Right atrium auricular region (tissue), 2 donors: ENCODE results near the gene SFT2D1. TPM values are rescaled to one million over a fixed set of nuclear protein-coding genes. Genes with fewer than 3 reads are reported as not detected.
A peak's percentile ranks its signal among the peaks of the same experiment; 100 is the strongest.

ENCODE experiments used
- DNase-seq: peaks from one replicate; pipeline ENCODE4 v3.0.0-alpha.2; 2019; ENCODE audit warnings: low spot score
- H3K27ac ChIP-seq, 2 donors: fragments of 200-600 bp; sonication (generic); 1 replicate in 1 of 2; 2 replicates in 1 of 2; pipeline ENCODE4 v1.5.1; 2016 to 2019
- H3K27me3 ChIP-seq, 2 donors: fragments of 200-600 bp; sonication (generic); one replicate each; pipeline versions ENCODE4 v1.5.1 to v1.6.0; 2017 to 2019
- H3K36me3 ChIP-seq: fragments of 200-600 bp; sonication (generic); one replicate; pipeline ENCODE4 v1.5.1; 2016
- H3K4me1 ChIP-seq, 2 donors: fragments of 200-600 bp; sonication (generic); one replicate each; pipeline versions ENCODE4 v1.5.1 to v1.6.0; 2017 to 2019
- H3K4me3 ChIP-seq, 2 donors: fragments of 200-600 bp; sonication (generic); 1 replicate in 1 of 2; 2 replicates in 1 of 2; pipeline ENCODE4 v1.5.1; 2017 to 2019; ENCODE audit warnings: mild to moderate bottlenecking in 1 of 2, moderate library complexity in 1 of 2
- H3K9me3 ChIP-seq, 2 donors: fragments of 200-600 bp; sonication (generic); one replicate each; pipeline ENCODE4 v1.5.1; 2019
- total RNA-seq, 2 donors: library from RNA; depleted of rRNA; stranded (reverse); fragments of >200 nt; gene quantifications; one replicate each; pipeline ENCODE4 v1.1.0, GENCODE V29; 2016
- TF ChIP-seq, protein P1 (sequence below), 2 donors: fragments of 200-600 bp; sonication (generic); IDR thresholded peaks; one replicate each; pipeline ENCODE4 v1.5.1; 2019; ENCODE audit warnings: antibody characterized with exemption in 2 of 2

Gene SFT2D1
- total RNA-seq, 2 donors from 2014 or later = 29.4 TPM

DNA sequence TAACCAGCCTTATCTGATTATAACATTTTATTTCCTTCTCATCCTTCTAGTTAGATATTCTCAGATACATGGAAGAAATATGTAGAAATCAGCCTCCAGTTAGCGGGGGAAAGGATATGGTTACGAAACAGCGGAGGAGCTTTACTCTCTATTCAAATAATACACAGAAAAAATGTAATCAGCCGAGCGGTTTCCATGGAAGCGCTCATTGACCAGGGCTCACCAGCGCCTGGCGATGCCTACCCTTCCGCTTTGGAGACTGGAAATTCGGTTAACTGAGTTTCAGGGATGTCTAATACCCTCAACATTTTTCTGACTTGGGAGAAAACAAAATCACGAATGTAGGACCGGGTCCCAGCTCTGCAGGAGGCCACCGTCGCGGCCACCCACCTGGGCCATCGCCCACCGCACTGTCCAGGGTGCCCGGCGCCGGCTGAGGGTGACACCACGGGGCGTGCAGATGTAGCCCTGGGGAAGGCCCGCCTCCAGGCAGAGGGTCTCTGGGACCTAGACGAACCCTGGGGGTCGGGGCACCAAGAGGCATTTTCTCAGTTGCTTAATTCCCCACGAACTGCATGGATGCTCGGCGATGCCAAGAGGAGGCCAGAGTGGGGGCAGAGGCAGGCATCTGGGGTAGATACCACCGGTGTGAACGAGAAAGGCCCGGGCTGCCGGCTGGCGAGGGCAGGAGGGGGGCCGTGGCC, 35.8 kb downstream of the SFT2D1 start:
- H3K4me1 ChIP-seq = peaks cover 0 to 18% of the 10 kb centered on the region in 2 donors
- no peak overlapping the region for H3K27ac ChIP-seq
- no peaks in the 10 kb centered on the region for H3K9me3 ChIP-seq
- peaks cover 0 to 20% of the 10 kb centered on the region in 2 donors for H3K27me3 ChIP-seq
- TF ChIP-seq, protein P1, sequence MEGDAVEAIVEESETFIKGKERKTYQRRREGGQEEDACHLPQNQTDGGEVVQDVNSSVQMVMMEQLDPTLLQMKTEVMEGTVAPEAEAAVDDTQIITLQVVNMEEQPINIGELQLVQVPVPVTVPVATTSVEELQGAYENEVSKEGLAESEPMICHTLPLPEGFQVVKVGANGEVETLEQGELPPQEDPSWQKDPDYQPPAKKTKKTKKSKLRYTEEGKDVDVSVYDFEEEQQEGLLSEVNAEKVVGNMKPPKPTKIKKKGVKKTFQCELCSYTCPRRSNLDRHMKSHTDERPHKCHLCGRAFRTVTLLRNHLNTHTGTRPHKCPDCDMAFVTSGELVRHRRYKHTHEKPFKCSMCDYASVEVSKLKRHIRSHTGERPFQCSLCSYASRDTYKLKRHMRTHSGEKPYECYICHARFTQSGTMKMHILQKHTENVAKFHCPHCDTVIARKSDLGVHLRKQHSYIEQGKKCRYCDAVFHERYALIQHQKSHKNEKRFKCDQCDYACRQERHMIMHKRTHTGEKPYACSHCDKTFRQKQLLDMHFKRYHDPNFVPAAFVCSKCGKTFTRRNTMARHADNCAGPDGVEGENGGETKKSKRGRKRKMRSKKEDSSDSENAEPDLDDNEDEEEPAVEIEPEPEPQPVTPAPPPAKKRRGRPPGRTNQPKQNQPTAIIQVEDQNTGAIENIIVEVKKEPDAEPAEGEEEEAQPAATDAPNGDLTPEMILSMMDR (IDR thresholded peaks at IDR 0.05) = no peak
- DNase-seq = no peak
- H3K36me3 ChIP-seq = no peaks in the 10 kb centered on the region
- H3K4me3 ChIP-seq = peak overlapping the region in 1 of 2 donors; percentile 53

DNA sequence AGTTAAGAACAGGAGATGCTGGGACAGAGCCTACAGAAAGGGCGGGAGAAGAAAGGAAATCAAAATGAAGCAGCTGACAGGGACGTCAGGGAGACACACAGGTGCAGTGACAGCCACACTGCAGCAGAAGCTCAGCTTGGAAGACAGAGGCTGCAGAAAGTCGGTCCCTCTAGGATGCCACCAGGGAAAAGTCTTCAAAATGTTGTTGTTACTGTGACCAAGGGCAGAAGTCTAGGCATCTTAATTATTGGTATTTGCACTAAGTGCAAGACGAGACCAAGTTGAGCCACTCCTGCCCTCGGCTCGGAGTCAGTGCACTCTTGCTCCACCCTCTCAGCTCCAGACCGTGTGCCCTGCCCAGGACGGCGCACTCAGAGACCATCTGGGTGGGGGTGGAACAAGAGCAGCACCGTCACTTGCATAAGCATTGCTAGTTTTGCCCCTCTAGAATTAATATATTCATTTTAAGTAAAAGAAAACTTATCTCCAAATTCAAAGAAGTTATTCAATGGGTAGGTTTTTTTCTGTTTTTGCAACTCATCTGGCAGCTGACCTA, 36.7 kb downstream of the SFT2D1 start:
- no peak overlapping the region for H3K27ac ChIP-seq
- H3K4me3 ChIP-seq = no peak overlapping the region
- no peaks in the 10 kb centered on the region for H3K36me3 ChIP-seq
- peaks cover 0 to 20% of the 10 kb centered on the region in 2 donors for H3K27me3 ChIP-seq
- no peak for DNase-seq
- H3K9me3 ChIP-seq = no peaks in the 10 kb centered on the region
- TF ChIP-seq, protein P1 (IDR thresholded peaks at IDR 0.05) = no peak
- H3K4me1 ChIP-seq = peaks cover 0 to 18% of the 10 kb centered on the region in 2 donors

DNA sequence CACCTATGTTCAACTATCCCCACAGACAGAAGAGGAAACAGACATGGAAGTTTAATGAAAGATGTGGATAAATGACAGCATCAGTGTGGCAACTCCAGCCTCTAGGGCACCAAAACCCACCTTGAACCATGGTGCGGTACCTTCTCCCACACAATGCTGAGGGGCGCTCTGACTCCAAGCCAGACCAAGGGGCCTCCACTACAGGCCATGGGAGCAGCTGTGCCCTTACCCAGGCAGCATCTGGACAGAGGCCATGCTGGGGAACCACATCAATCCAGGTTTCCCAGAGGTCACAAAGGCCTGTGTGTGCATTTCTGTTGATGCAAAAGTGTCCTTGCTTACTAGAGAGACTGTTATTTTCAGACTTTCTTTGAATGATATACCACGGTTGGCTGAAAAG, 38.2 kb downstream of the SFT2D1 start:
- TF ChIP-seq, protein P1 (IDR thresholded peaks at IDR 0.05) = no peak
- Histone ChIP-seq H3K27me3 (peaks cover 0 to 20% of the 10 kb centered on the region in 2 donors), H3K36me3 (no peaks in the 10 kb centered on the region), H3K4me3 (no peak overlapping the region), H3K9me3 (peaks cover 0 to 6% of the 10 kb centered on the region in 2 donors), H3K4me1 (peaks cover 0 to 18% of the 10 kb centered on the region in 2 donors), H3K27ac (no peak overlapping the region)
- no peak for DNase-seq

DNA sequence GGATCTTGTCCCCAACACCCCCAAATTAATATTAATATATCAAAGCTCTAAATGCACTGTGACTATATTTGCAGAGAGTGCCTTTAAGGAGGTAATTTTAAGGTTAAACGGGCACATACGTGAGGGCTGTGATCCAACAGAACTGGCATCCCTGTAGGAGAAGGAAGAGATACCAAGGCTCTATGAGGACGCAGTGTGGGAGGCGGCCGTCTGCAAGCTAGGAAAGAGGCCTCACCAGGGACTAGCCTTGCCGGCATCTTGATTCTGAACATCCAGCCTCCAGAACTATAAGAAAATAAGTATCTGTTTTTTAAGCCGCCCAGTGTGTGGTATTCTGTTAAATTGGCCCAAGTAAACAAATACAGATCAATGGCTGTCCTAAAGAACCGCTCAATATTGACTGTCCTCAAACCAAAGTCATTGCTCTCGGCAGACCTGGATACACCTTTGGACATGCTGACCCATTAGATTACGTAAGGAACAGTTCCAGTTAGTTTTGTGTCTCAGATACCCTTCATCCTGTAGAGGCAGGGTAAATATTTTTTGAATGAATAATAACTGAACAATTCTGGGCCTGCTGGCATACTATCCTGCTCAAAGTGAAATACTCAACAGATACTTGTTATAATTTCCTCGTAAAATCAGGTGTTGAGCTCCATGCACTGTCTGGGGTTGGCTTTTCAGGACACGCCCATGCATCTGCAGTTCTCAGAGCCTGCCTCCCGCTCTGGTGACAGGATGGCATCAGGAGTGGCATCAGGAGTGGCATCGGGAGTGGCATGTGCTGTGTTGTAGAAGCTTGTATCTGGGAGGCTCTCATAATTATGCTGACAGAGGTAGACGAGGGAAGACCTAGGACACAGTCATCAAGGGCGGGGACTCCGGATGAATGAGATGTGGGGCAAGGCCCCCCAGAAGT, 40.5 kb downstream of the SFT2D1 start:
- Histone ChIP-seq H3K27me3 (peaks cover 0 to 6% of the 10 kb centered on the region in 2 donors), H3K36me3 (no peaks in the 10 kb centered on the region), H3K9me3 (peaks cover 0 to 6% of the 10 kb centered on the region in 2 donors), H3K4me1 (peaks cover 0 to under 1% of the 10 kb centered on the region in 2 donors), H3K4me3 (no peak overlapping the region), H3K27ac (no peak overlapping the region)
- TF ChIP-seq, protein P1 (IDR thresholded peaks at IDR 0.05) = no peak
- no peak for DNase-seq

DNA sequence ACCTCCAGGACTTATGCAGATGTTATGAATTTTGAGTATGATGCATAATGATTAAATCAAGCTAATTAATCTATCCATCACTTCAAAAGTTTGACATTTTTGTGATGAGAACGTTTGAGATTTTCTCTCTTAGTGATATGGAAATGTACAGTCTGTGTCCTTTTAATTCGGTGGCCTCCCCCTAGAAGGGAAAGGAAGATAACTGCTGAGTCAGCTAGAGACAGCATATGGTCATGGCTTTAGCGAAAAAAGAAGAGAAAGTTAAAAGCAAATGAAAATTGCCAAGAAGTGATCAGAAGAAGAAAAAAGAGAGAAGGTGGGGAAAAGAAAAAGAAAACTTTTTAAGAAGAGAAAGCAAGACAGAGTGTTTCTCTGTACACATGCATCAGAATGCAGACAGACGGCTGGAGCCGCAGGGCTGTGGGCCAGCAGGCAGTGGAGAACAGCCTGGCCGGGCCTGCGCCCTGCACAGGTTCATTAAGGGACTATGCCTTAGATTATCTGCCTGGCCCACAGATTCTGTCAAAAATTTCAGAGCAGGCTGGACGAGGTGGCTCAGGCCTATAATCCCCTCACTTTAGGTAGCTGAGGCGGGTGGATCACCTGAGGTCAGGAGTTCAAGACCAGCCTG, 41.9 kb downstream of the SFT2D1 start:
- no peaks in the 10 kb centered on the region for H3K27me3 ChIP-seq
- no peaks in the 10 kb centered on the region for H3K36me3 ChIP-seq
- peaks cover 0 to 6% of the 10 kb centered on the region in 2 donors for H3K9me3 ChIP-seq
- H3K27ac ChIP-seq = no peak overlapping the region
- no peaks in the 10 kb centered on the region for H3K4me1 ChIP-seq
- TF ChIP-seq, protein P1 (IDR thresholded peaks at IDR 0.05) = no peak
- no peak overlapping the region for H3K4me3 ChIP-seq
- no peak for DNase-seq
